Gastrocnemius medialis (tissue), 4 donors: ENCODE results near the gene RNF26. TPM values are rescaled to one million over a fixed set of nuclear protein-coding genes. Genes with fewer than 3 reads are reported as not detected.

Experiments used
- ATAC-seq, 2 donors: fragments of 150-250 bp; one replicate each; pipeline ENCODE4 v1.9.1; 2016
- DNase-seq, 2 donors: peaks; one replicate each; pipeline ENCODE4 v3.0.0-alpha.2; 2019
- H3K27ac ChIP-seq, 4 donors: fragments of 200-600 bp; sonication (generic); 1 replicate in 1 of 4; 2 replicates in 3 of 4; pipeline ENCODE4 v1.5.1; 2016 to 2018; ENCODE audit warnings: mild to moderate bottlenecking in 2 of 4, moderate library complexity in 1 of 4
- H3K27me3 ChIP-seq, 3 donors: fragments of 200-600 bp; sonication (generic) in 2 of 3; 1 replicate in 1 of 3; 2 replicates in 2 of 3; pipeline versions ENCODE4 v1.5.1 to v1.6.0; 2016 to 2019; ENCODE audit warnings: mild to moderate bottlenecking in 1 of 3, moderate library complexity in 1 of 3
- H3K36me3 ChIP-seq, 2 donors: fragments of 200-600 bp; sonication (generic) in 1 of 2; one replicate each; pipeline ENCODE4 v1.5.1; 2017 to 2018
- H3K4me1 ChIP-seq, 2 donors: fragments of 200-600 bp; sonication (generic) in 1 of 2; one replicate each; pipeline ENCODE4 v1.5.1; 2016 to 2017; ENCODE audit warnings: mild to moderate bottlenecking in 2 of 2
- H3K4me3 ChIP-seq, 4 donors: fragments of 200-600 bp; sonication (generic) in 3 of 4; 1 replicate in 1 of 4; 2 replicates in 3 of 4; pipeline ENCODE4 v1.5.1; 2016 to 2019; ENCODE audit warnings: mild to moderate bottlenecking in 2 of 4
- H3K9me3 ChIP-seq, 3 donors: fragments of 200-600 bp; sonication (generic) in 2 of 3; 1 replicate in 1 of 3; 2 replicates in 2 of 3; pipeline ENCODE4 v1.5.1; 2016 to 2019
- CTCF ChIP-seq, 5 experiments: fragments of 450-650 bp in 3 of 5; fragments of 200-600 bp in 2 of 5; sonication (generic) in 2 of 5; IDR thresholded peaks in 4 of 5; conservative IDR thresholded peaks in 1 of 5; 1 replicate in 4 of 5; 2 replicates in 1 of 5; pipeline ENCODE4 v1.5.1; 2016 to 2019; ENCODE audit warnings: antibody characterized with exemption in 5 of 5, mild to moderate bottlenecking in 3 of 5, moderate library complexity in 3 of 5
- POLR2A ChIP-seq, 2 donors: fragments of 450-650 bp; IDR thresholded peaks; one replicate each; pipeline ENCODE4 v1.6.1; 2017; ENCODE audit warnings: antibody characterized with exemption in 2 of 2, mild to moderate bottlenecking in 2 of 2, moderate library complexity in 2 of 2
- in situ Hi-C, 4 donors: fragments of 200-750 bp; cut with MboI; loops; one replicate each; pipeline versions ENCODE4 v1.15.0 to v1.8.0; 2017; ENCODE audit warnings: low sequenced_read_pairs in 4 of 4
- intact Hi-C: fragments of 100-400 bp; cut with DNase I; formaldehyde crosslinking; loops from one replicate; pipeline ENCODE4 v1.15.1; 2023; ENCODE audit warnings: low total_unique reads
- total RNA-seq, 4 donors: library from RNA; depleted of rRNA; stranded (reverse); fragments of >200 nt; gene quantifications; one replicate each; pipeline versions ENCODE4 v1.1.0 to v1.2.3, GENCODE V29; 2016

Gene RNF26
- total RNA-seq, 4 donors from 2014 or later = 3.8 to 5.1 (median 4.7) TPM

- Histone ChIP-seq H3K27ac (peak overlapping the region; percentile 96 to 99 (median 98)), H3K27me3 (no peaks in the 10 kb centered on the region), H3K4me1 (peaks cover 58 to 76% of the 10 kb centered on the region in 2 donors), H3K4me3 (peak overlapping the region; percentile 67 to 75 (median 74)), H3K36me3 (peaks cover 0 to 22% of the 10 kb centered on the region in 2 donors), H3K9me3 (no peaks in the 10 kb centered on the region)
- DNase-seq = no peak
- ATAC-seq = no peak
- in situ Hi-C loops (no loop called here), intact Hi-C loops (no loop called here)
- TF ChIP-seq POLR2A (IDR thresholded peaks at IDR 0.05) (no peak), CTCF (IDR thresholded peaks at IDR 0.05 in 4 of 5, conservative IDR thresholded peaks at IDR 0.05 in 1 of 5) (no peak)
Measured at GRCh38 chr11:119362741-119363080, 28.4 kb downstream of the RNF26 start.

- intact Hi-C loops (no loop called here), in situ Hi-C loops (no loop called here)
- H3K4me1 ChIP-seq = peaks cover 63 to 82% of the 10 kb centered on the region in 2 donors
- H3K27me3 ChIP-seq = no peaks in the 10 kb centered on the region
- peaks cover 0 to 16% of the 10 kb centered on the region in 2 donors for H3K36me3 ChIP-seq
- no peaks in the 10 kb centered on the region for H3K9me3 ChIP-seq
- TF ChIP-seq POLR2A (IDR thresholded peaks at IDR 0.05) (peak; percentile 33 to 61), CTCF (IDR thresholded peaks at IDR 0.05 in 4 of 5, conservative IDR thresholded peaks at IDR 0.05 in 1 of 5) (no peak)
- H3K27ac ChIP-seq = peak overlapping the region; percentile 96 to 99 (median 98)
- ATAC-seq = no peak
- peak overlapping the region; percentile 67 to 75 (median 74) for H3K4me3 ChIP-seq
- peak in 1 of 2 donors; percentile 69 for DNase-seq
Measured at GRCh38 chr11:119363081-119363850, 28.9 kb downstream of the RNF26 start.

GRCh38 chr11:119363851-119364590 lies 29.7 kb downstream of the RNF26 start:
- H3K36me3 ChIP-seq = peaks cover 0 to 9% of the 10 kb centered on the region in 2 donors
- H3K27ac ChIP-seq = peak overlapping the region; percentile 96 to 99 (median 98)
- no peaks in the 10 kb centered on the region for H3K9me3 ChIP-seq
- in situ Hi-C loops = no loop called here
- H3K4me1 ChIP-seq = peaks cover 71 to 89% of the 10 kb centered on the region in 2 donors
- intact Hi-C loops = no loop called here
- peak; percentile 5 to 6 for ATAC-seq
- H3K27me3 ChIP-seq = no peaks in the 10 kb centered on the region
- TF ChIP-seq CTCF (IDR thresholded peaks at IDR 0.05 in 4 of 5, conservative IDR thresholded peaks at IDR 0.05 in 1 of 5) (no peak), POLR2A (IDR thresholded peaks at IDR 0.05) (peak; percentile 97 to 98)
- H3K4me3 ChIP-seq = peak overlapping the region; percentile 67 to 75 (median 74)
- DNase-seq = peak in 1 of 2 donors; percentile 74

- Histone ChIP-seq H3K4me1 (peaks cover 74 to 91% of the 10 kb centered on the region in 2 donors), H3K27me3 (no peaks in the 10 kb centered on the region), H3K36me3 (no peaks in the 10 kb centered on the region), H3K27ac (peak overlapping the region; percentile 96 to 99 (median 98)), H3K4me3 (peak overlapping the region; percentile 49 to 75 (median 64)), H3K9me3 (no peaks in the 10 kb centered on the region)
- in situ Hi-C loops (no loop called here), intact Hi-C loops (no loop called here)
- TF ChIP-seq POLR2A (IDR thresholded peaks at IDR 0.05) (peak; percentile 59 to 66), CTCF (IDR thresholded peaks at IDR 0.05 in 4 of 5, conservative IDR thresholded peaks at IDR 0.05 in 1 of 5) (peak in 3 of 5 experiments; percentile 37 to 54 (median 42))
- peak; percentile 67 to 82 for DNase-seq
- ATAC-seq = peak; percentile 40 to 56
Measured at GRCh38 chr11:119365071-119365591, 30.8 kb downstream of the RNF26 start.
